Aortic smooth muscle cell (primary cell): Measurements from ENCODE around the gene PET117. TPM values are rescaled to one million over a fixed set of nuclear protein-coding genes. Genes with fewer than 3 reads are reported as not detected.

Experiments
- total RNA-seq: library from RNA; depleted of rRNA; stranded (reverse); fragments of >200 nt; gene quantifications from 2 replicates; pipeline ENCODE4 v1.2.3, GENCODE V29; 2014

The PET117 gene, protein sequence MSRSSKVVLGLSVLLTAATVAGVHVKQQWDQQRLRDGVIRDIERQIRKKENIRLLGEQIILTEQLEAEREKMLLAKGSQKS
- 8.3 and 8.5 TPM in 2 replicates for total RNA-seq

DNA sequence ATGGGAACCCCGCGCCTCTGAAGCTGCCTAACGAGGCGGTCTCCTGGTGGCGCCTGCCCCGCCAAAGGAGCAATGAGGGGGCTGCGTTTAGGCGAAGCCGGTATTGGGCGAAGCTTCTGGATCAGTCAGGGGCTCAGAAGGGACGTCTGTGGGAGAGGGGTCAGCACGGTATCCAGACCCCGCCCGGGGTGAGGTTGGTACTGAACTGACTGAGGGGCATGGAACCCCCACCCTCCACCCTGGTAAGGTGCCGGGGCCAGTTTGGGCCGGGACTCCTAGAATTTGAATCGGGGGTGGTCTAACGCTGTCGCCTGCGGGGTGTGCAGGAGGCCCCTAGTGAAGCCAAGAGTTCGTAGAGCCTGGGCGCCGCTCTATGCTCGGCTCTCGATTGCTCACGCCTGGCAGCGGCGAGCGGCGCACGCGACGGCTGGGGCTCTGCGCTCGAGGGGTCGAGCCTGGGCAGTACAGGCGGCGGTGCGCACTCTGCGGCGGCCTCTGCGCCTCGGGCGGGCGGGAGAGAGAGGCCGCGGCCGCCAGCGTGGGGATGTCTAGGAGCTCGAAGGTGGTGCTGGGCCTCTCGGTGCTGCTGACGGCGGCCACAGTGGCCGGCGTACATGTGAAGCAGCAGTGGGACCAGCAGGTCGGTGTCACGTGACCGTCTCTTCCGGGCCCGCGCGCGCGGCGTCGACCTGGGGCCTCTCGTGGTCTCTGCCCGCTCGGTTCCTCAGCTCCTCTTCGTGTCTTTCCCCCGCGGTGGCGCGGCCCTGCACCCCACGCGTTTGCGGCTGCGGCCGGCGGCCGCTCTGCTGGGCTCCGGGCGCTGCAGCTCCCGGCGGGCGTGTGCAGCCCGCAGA is at the start of gene PET117, which contains the start of gene KAT14:
Gene PET117 (plus strand): TSS at position 452 of the 854 bp plus-strand sequence. CDS start 93 bp downstream, at position 545.
Gene KAT14 (plus strand): TSS at position 452 of the 854 bp plus-strand sequence. CDS start 4,798 bp downstream, outside the sequence.

Other genes starting within 250 kb of the PET117 start
- gene SNX5, start 169.1 kb upstream of the PET117 start, total RNA-seq, result 73.7 and 79.0 TPM in 2 replicates
- gene MGME1, start 168.8 kb upstream of the PET117 start, total RNA-seq, result 10.3 and 11.9 TPM in 2 replicates
- gene OVOL2, start 79.9 kb upstream of the PET117 start, total RNA-seq, result not detected in 2 replicates
- gene KAT14, start within 50 bp of the PET117 start, total RNA-seq, result 13.2 and 18.0 TPM in 2 replicates
- gene ZNF133, start 150.7 kb downstream of the PET117 start, total RNA-seq, result 16.9 and 19.1 TPM in 2 replicates